Right atrium auricular region (tissue), 2 donors: ENCODE measurements around the gene GAP43. TPM values are rescaled to one million over a fixed set of nuclear protein-coding genes. Genes with fewer than 3 reads are reported as not detected.
A peak's percentile ranks its signal among the peaks of the same experiment; 100 is the strongest.

Experiments used
- DNase-seq: peaks from one replicate; pipeline ENCODE4 v3.0.0-alpha.2; 2019; ENCODE audit warnings: low spot score
- H3K27ac ChIP-seq, 2 donors: fragments of 200-600 bp; sonication (generic); 1 replicate in 1 of 2; 2 replicates in 1 of 2; pipeline ENCODE4 v1.5.1; 2016 to 2019
- H3K27me3 ChIP-seq, 2 donors: fragments of 200-600 bp; sonication (generic); one replicate each; pipeline versions ENCODE4 v1.5.1 to v1.6.0; 2017 to 2019
- H3K36me3 ChIP-seq: fragments of 200-600 bp; sonication (generic); one replicate; pipeline ENCODE4 v1.5.1; 2016
- H3K4me1 ChIP-seq, 2 donors: fragments of 200-600 bp; sonication (generic); one replicate each; pipeline versions ENCODE4 v1.5.1 to v1.6.0; 2017 to 2019
- H3K4me3 ChIP-seq, 2 donors: fragments of 200-600 bp; sonication (generic); 1 replicate in 1 of 2; 2 replicates in 1 of 2; pipeline ENCODE4 v1.5.1; 2017 to 2019; ENCODE audit warnings: mild to moderate bottlenecking in 1 of 2, moderate library complexity in 1 of 2
- H3K9me3 ChIP-seq, 2 donors: fragments of 200-600 bp; sonication (generic); one replicate each; pipeline ENCODE4 v1.5.1; 2019
- CTCF ChIP-seq, 2 donors: fragments of 200-600 bp; sonication (generic); IDR thresholded peaks; one replicate each; pipeline ENCODE4 v1.5.1; 2019; ENCODE audit warnings: antibody characterized with exemption in 2 of 2
- total RNA-seq, 2 donors: library from RNA; depleted of rRNA; stranded (reverse); fragments of >200 nt; gene quantifications; one replicate each; pipeline ENCODE4 v1.1.0, GENCODE V29; 2016

Gene GAP43
- total RNA-seq, 2 donors from 2014 or later = 0.47 to 1.7 TPM

GRCh38 chr3:115658337-115659181 is 35.2 kb downstream of the GAP43 start:
- peak overlapping the region; percentile 97 to 98 for H3K27ac ChIP-seq
- peak in 1 of 2 donors; percentile 25 for TF ChIP-seq CTCF (IDR thresholded peaks at IDR 0.05)
- peak; percentile 84 for DNase-seq
- H3K4me3 ChIP-seq = peak overlapping the region; percentile 50 to 82
- peaks cover 3 to 34% of the 10 kb centered on the region in 2 donors for H3K4me1 ChIP-seq
- no peaks in the 10 kb centered on the region for H3K27me3 ChIP-seq
- no peaks in the 10 kb centered on the region for H3K9me3 ChIP-seq
- H3K36me3 ChIP-seq = no peaks in the 10 kb centered on the region

DNA sequence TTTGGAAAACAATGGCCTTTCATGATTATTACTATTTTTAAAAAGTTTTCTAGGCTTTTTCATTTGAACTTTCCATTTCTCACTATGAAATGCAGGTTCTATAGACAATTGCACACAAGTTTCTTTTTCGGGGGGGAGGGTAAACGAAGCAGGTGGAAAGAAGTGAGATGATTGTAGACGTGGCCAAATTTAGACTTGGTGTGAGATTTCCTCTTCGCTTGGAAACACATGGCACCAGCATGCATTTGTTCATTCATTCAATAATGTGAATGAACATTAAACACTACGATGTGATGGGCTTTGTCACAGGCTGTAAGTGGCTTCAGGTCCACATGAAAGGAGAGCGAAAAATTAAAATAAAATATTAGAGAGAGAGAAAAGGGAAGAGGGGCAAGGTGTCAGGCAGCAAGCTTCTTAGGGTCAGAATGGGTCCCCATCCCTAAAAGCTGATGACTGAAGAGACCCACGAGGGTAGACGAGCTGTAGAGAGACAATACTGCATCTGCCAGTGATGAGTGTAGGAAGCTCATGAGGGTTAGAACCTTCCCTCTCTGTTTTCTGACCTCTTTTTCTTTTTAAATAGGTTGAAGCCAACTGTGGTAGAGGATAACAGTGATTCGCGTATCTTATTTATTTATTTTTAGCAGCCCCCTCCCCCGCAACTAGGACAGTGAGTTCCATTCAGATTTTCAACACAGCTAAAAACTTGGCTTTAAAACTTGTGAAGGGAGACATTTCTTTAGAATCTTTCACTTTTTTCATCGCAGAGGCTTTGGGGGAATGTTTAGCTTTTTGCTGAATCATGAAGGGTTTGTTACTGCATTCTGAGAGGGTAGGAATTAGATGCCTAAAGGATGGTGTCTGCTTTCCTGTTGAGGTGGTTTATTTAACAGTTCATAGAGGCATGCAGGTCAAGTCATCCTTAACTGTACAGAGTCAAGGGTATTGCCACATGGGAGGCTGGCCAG is 36.2 kb downstream of the GAP43 start:
- Histone ChIP-seq H3K4me1 (peaks cover 3 to 34% of the 10 kb centered on the region in 2 donors), H3K4me3 (peak overlapping the region; percentile 50 to 82), H3K9me3 (no peaks in the 10 kb centered on the region), H3K36me3 (no peaks in the 10 kb centered on the region), H3K27ac (peak overlapping the region; percentile 97 to 98), H3K27me3 (no peaks in the 10 kb centered on the region)
- TF ChIP-seq CTCF (IDR thresholded peaks at IDR 0.05) = no peak
- no peak for DNase-seq

DNA sequence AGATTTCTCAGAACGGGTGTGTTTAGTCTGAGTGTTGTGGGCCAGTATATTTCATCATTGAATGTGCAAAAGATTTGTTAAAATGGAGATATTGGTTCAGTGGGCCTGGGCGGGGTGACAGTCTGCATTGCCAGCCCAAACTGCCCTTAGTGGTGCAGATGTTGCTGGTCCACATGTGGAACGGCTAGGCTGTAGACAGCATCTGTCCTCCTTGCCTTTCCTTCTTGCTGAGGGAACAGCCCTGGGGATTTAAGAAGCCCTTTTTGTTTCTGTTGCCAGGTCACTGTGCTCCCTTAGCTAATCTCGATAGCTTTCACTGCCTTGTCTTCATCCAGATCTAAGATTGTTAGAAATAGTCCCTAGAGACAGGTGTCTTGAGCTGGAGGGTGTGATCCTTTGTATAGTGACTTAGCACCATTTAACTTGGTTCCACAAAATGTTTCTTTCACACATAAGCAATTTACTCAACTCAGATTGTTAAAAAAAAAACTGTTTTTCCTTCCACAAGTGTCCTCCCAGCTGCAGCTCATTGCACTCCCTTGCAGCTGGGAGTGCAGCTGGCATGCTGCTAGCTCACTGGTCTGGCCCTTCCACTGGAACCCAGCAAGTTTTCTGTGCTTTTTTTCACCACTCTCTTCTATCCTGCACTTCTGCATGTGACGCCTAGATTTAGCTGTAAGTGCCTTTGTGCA is 37.5 kb downstream of the GAP43 start:
- DNase-seq = no peak
- peak overlapping the region; percentile 97 to 98 for H3K27ac ChIP-seq

DNA sequence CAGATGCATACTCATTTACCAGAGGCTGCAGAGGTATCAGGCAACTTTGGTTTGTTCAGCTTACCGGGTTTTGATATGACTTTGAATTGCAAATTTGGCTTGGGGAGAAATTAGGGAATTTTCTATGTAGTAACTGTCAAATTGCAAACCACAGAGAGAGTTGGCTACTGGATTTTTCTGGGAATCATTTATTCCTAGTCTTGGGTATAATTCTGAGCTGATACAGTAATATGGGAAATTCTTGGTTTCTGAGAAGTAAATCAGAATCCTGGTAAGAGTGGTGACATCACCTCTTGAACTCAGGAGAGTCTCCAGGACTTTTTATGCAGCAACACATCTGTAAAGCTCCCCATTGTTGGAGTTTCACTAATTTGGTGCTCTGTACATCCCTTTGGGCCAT is 39.0 kb downstream of the GAP43 start:
- H3K27ac ChIP-seq = no peak overlapping the region
- TF ChIP-seq CTCF (IDR thresholded peaks at IDR 0.05) = no peak
- no peaks in the 10 kb centered on the region for H3K9me3 ChIP-seq
- H3K27me3 ChIP-seq = no peaks in the 10 kb centered on the region
- H3K4me3 ChIP-seq = no peak overlapping the region
- H3K4me1 ChIP-seq = peaks cover 3 to 44% of the 10 kb centered on the region in 2 donors
- no peak for DNase-seq
- no peaks in the 10 kb centered on the region for H3K36me3 ChIP-seq

More for the DNA sequence above, 37.5 kb downstream of the GAP43 start:
- Histone ChIP-seq H3K4me3 (no peak overlapping the region), H3K36me3 (no peaks in the 10 kb centered on the region), H3K9me3 (no peaks in the 10 kb centered on the region), H3K27me3 (no peaks in the 10 kb centered on the region), H3K4me1 (peaks cover 3 to 34% of the 10 kb centered on the region in 2 donors)
- TF ChIP-seq CTCF (IDR thresholded peaks at IDR 0.05) = no peak

DNA sequence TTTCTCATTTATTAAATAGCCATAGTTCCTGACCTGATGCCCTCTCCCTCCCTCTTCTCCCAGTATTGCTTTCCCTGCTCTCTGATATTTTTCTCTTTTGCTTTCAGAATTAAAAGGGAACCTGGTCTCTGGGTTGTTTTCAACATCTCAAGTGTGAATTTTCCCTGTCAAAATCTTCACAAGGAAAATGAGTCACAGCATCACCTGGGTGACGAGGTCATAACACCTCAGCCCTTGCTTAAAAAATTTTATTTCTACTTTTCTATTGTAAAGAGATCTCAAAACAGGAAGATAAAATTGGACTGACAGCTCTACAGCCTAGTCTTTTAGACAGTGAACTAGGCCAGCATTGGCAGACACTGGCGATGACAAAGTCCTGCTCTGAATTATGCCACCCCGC is 40.1 kb downstream of the GAP43 start:
- Histone ChIP-seq H3K9me3 (no peaks in the 10 kb centered on the region), H3K27ac (no peak overlapping the region), H3K4me3 (no peak overlapping the region), H3K36me3 (no peaks in the 10 kb centered on the region), H3K4me1 (peaks cover 3 to 42% of the 10 kb centered on the region in 2 donors), H3K27me3 (no peaks in the 10 kb centered on the region)
- no peak for TF ChIP-seq CTCF (IDR thresholded peaks at IDR 0.05)
- no peak for DNase-seq
